Measurements from ENCODE around the gene POLR3H. TPM values are rescaled to one million over a fixed set of nuclear protein-coding genes. Genes with fewer than 3 reads are reported as not detected.
"Not testable (repeated sequence)": the region's sequence is repeated elsewhere in the genome, so short reads cannot be mapped to it uniquely, and the experiment has no call there.

POLR3H gene, protein sequence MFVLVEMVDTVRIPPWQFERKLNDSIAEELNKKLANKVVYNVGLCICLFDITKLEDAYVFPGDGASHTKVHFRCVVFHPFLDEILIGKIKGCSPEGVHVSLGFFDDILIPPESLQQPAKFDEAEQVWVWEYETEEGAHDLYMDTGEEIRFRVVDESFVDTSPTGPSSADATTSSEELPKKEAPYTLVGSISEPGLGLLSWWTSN
- total RNA-seq (10.2 TPM), polyA plus RNA-seq (14.9 TPM)
- long read RNA-seq, donor 1, partial matches to known transcripts: 6 of 6 reads
- long read RNA-seq, donor 1, other reads (novel, unspliced or antisense): 0 of 6 reads
- long read RNA-seq, donor 2, full-length matches to known transcripts: 10 of 10 reads
- long read RNA-seq, donor 2, partial matches to known transcripts: 0 of 10 reads
- long read RNA-seq, donor 2, other reads (novel, unspliced or antisense): 0 of 10 reads
- long read RNA-seq, donor 3, full-length matches to known transcripts: 6 of 6 reads
- long read RNA-seq, donor 3, partial matches to known transcripts: 0 of 6 reads
- long read RNA-seq, donor 3, other reads (novel, unspliced or antisense): 0 of 6 reads
- long read RNA-seq, donor 4, full-length matches to known transcripts: 4 of 4 reads
- long read RNA-seq, donor 4, partial matches to known transcripts: 0 of 4 reads
- long read RNA-seq, donor 4, other reads (novel, unspliced or antisense): 0 of 4 reads
- long read RNA-seq, donor 5, full-length matches to known transcripts: 8 of 8 reads
- long read RNA-seq, donor 5, partial matches to known transcripts: 0 of 8 reads
- long read RNA-seq, donor 5, other reads (novel, unspliced or antisense): 0 of 8 reads
- long read RNA-seq, donor 6, full-length matches to known transcripts: 7 of 7 reads
- long read RNA-seq, donor 6, partial matches to known transcripts: 0 of 7 reads
- long read RNA-seq, donor 6, other reads (novel, unspliced or antisense): 0 of 7 reads
- long read RNA-seq, donor 7, full-length matches to known transcripts: 2 of 2 reads
- long read RNA-seq, donor 7, partial matches to known transcripts: 0 of 2 reads
- long read RNA-seq, donor 7, other reads (novel, unspliced or antisense): 0 of 2 reads
- long read RNA-seq, donor 8, full-length matches to known transcripts: 2 of 2 reads
- long read RNA-seq, donor 8, partial matches to known transcripts: 0 of 2 reads
- long read RNA-seq, donor 8, other reads (novel, unspliced or antisense): 0 of 2 reads
- long read RNA-seq, donor 9, full-length matches to known transcripts: 2 of 2 reads
- long read RNA-seq, donor 9, partial matches to known transcripts: 0 of 2 reads
- long read RNA-seq, donor 9, other reads (novel, unspliced or antisense): 0 of 2 reads
- long read RNA-seq, donor 10, full-length matches to known transcripts: 3 of 3 reads
- long read RNA-seq, donor 10, partial matches to known transcripts: 0 of 3 reads
- long read RNA-seq, donor 10, other reads (novel, unspliced or antisense): 0 of 3 reads

DNA sequence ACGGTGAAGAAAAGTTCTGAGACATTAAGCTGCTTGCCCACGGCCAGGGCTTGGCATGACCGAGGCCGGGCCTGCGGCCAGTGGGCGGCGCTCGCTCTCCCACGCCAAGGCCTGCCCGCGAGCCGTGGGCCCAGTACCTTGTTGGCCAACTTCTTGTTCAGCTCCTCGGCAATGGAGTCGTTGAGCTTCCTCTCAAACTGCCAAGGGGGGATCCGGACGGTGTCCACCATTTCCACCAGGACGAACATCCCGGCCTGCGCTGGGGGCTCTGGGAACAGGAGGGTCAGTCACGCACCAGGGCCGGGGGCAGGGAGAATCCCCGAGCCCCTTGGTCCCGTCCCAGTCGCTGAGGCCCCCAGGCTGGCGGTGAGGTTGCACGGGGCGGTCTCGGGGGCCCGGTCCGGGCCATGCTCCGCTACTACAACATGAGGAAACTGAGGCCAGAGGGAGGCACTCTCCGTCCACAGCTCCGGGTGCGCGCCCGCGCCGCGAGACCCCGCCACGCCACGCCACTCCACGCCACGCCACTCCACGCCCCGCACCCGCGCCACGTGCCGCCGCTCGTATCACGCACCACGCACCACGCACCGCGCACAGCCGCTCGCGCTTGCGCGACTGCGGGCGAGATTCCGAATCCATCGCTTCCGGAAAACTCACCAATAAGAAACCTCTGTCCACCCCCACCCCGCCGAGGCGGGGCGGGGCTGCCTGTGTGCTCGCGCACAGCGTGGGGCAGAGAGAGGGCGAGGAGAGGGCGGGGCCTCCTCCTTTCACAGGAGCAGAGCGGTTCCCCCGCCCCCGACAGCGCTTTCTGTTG, at the start of gene POLR3H:
Gene POLR3H (minus strand): TSS at position 617 of the 817 bp plus-strand sequence. CDS start 369 bp downstream, at position 248.
- Histone ChIP-seq H3K4me3 (ENCODE audit: low read length in 2 of 2) (peak within 1 kb of the TSS; percentile 67 to 99), H3K9me3 (ENCODE audit: control insufficient read depth in 2 of 2, insufficient read depth in 1 of 2, low read length in 1 of 2) (no peaks in the 10 kb centered on the region), H3K36me3 (ENCODE audit: control insufficient read depth in 2 of 2, insufficient read depth in 2 of 2, low read length in 1 of 2) (peaks cover 14 to 18% of the 10 kb centered on the region in 2 donors), H3K4me1 (ENCODE audit: control insufficient read depth in 2 of 2, insufficient read depth in 2 of 2, low read length in 2 of 2) (peaks cover 13 to 15% of the 10 kb centered on the region in 2 donors), H3K27ac (ENCODE audit: low read depth in 1 of 2, low read length in 1 of 2) (peak within 1 kb of the TSS; percentile 46 to 63), H3K27me3 (ENCODE audit: control insufficient read depth in 2 of 2, insufficient read depth in 1 of 2, low read length in 1 of 2) (no peaks in the 10 kb centered on the region)
- DNase-seq (ENCODE audit: low read depth in 6 of 9, low spot score in 9 of 9): peak; percentile 90 to 98 (median 94)
- WGBS: under 1% methylated on average over 80 of the region's 80 CpGs

DNA sequence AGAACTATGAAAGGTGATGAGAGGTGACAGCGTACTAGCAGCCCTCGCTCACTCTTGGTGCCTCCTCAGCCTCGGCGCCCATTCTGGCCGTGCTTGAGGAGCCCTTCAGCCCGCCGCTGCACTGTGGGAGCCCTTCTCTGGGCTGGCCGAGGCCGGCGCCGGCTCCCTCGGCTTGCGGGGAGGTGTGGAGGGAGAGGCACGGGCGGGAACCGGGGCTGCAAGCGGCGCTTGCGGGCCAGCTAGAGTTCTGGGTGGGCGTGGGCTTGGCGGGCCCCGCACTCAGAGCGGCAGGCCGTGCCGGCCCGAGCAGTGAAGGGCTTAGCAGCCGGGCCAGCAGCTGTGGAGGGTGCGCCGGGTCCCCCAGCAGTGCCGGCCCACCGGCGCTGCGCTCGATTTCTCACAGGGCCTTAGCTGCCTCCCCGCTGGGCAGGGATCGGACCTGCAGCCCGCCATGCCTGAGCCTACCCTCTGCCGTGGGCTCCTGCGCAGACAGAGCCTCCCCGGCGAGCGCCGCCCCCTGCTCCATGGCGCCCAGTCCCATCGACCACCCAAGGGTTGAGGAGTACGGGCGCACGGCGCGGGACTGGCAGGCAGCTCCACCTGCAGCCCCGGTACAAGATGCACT, 49.2 kb upstream of the POLR3H start:
- 99% methylated on average over 51 of the region's 51 CpGs for WGBS
- not testable (repeated sequence) for H3K36me3 ChIP-seq (ENCODE audit: control insufficient read depth in 2 of 2, insufficient read depth in 2 of 2, low read length in 1 of 2); H3K27ac ChIP-seq (ENCODE audit: low read depth in 1 of 2, low read length in 1 of 2); H3K4me3 ChIP-seq (ENCODE audit: low read length in 2 of 2); H3K9me3 ChIP-seq (ENCODE audit: control insufficient read depth in 2 of 2, insufficient read depth in 1 of 2, low read length in 1 of 2); H3K27me3 ChIP-seq (ENCODE audit: control insufficient read depth in 2 of 2, insufficient read depth in 1 of 2, low read length in 1 of 2); DNase-seq (ENCODE audit: low read depth in 6 of 9, low spot score in 9 of 9)
- H3K4me1 ChIP-seq (ENCODE audit: control insufficient read depth in 2 of 2, insufficient read depth in 2 of 2, low read length in 2 of 2): peaks cover 7 to 17% of the 10 kb centered on the region in 2 donors

DNA sequence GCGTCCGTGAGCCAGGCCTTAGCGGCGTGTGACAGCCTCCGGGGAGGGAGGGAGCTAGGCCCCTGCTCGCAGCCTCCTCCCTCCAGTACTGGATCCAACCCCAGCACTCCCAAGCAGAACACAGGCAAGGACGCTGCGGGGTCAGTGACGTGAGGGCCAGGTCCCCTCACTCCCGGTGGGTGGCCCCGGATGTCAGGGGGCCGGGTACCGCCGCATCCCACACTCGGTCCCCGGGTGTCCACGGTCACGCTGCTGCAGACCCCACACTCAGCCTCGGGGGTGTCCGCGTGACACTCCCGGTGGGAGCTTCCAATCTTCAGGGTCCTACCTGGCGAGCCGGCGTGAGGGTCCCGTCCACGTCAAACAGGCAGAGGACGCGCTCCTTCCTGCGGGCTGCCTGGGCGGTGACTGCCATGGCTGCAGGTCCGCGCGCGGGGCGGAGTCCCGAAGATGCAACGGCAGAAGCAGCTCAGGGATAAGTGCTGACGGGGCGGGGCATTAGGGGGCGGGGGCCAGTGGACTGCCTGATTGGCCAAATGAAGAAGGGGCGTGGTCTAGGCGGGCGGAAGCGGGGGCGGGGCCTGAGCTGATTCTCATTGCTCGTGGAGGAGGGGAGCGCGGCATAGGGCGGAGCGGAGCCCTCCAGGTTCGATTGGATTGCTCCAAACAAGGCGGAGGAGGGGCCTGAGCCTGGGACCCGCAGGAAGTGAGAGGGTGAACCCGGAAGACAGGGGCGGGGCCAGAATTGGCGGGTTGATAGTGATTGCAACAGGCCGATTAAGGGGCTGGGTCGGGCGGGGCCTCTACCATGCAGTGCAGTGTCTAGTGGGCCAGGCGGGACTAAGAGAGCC, 45.3 kb upstream of the POLR3H start, which contains the start of gene PMM1:
Gene PMM1 (minus strand): TSS at position 450 of the 851 bp plus-strand sequence. CDS start 35 bp downstream, at position 415.
- peaks cover 0 to 3% of the 10 kb centered on the region in 2 donors for H3K36me3 ChIP-seq (ENCODE audit: control insufficient read depth in 2 of 2, insufficient read depth in 2 of 2, low read length in 1 of 2)
- H3K4me1 ChIP-seq (ENCODE audit: control insufficient read depth in 2 of 2, insufficient read depth in 2 of 2, low read length in 2 of 2): peaks cover 7 to 17% of the 10 kb centered on the region in 2 donors
- DNase-seq (ENCODE audit: low read depth in 6 of 9, low spot score in 9 of 9): peak; percentile 96 to 100 (median 99)
- H3K9me3 ChIP-seq (ENCODE audit: control insufficient read depth in 2 of 2, insufficient read depth in 1 of 2, low read length in 1 of 2): no peaks in the 10 kb centered on the region
- H3K27ac ChIP-seq (ENCODE audit: low read depth in 1 of 2, low read length in 1 of 2): peak within 1 kb of the TSS; percentile 58 to 70
- peak within 1 kb of the TSS; percentile 61 to 95 for H3K4me3 ChIP-seq (ENCODE audit: low read length in 2 of 2)
- no peaks in the 10 kb centered on the region for H3K27me3 ChIP-seq (ENCODE audit: control insufficient read depth in 2 of 2, insufficient read depth in 1 of 2, low read length in 1 of 2)
- 1% methylated on average over 61 of the region's 61 CpGs for WGBS

DNA sequence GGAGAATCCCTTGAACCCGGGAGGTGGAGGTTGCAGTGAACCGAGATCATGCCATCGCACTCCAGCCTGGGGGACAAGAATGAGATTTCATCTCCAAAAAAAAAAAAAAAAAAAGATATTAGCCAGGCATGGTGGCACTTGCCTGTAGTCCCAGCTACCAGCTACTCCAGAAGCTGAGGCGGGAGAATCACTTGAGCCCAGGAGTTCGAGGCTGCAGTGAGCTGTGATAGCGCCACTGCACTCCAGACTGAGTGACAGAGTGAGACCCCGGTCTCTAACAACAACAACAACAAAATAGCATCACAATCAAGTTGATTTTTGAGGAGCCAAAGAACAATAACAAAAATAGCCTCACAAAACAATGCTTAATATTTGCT, 43.1 kb upstream of the POLR3H start:
- no peak overlapping the region for H3K27ac ChIP-seq (ENCODE audit: low read depth in 1 of 2, low read length in 1 of 2)

DNA sequence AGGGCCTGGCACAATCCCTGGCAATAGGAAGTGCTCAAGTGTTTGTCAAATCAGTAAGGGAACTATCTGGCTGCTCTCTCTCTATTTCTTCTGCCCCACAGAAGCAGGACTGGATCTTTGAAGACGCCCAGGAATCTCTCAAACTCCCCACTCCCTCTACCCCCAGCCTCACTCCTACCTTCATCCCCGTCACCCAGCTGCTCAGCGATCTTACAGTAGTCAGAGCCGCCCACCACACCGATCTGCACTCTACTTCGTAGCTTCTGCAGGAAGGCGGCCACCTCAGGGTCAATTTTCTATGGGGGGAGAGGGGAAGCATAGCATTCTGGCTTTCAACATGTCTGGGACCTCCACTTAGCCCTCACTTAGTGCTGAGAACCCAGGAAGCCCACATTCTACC, 41.6 kb upstream of the POLR3H start:
- H3K4me3 ChIP-seq (ENCODE audit: low read length in 2 of 2): no peak overlapping the region
- WGBS: 98% methylated on average over 7 of the region's 7 CpGs
- H3K9me3 ChIP-seq (ENCODE audit: control insufficient read depth in 2 of 2, insufficient read depth in 1 of 2, low read length in 1 of 2): no peaks in the 10 kb centered on the region
- peaks cover 9 to 29% of the 10 kb centered on the region in 2 donors for H3K36me3 ChIP-seq (ENCODE audit: control insufficient read depth in 2 of 2, insufficient read depth in 2 of 2, low read length in 1 of 2)
- peaks cover 7 to 17% of the 10 kb centered on the region in 2 donors for H3K4me1 ChIP-seq (ENCODE audit: control insufficient read depth in 2 of 2, insufficient read depth in 2 of 2, low read length in 2 of 2)
- H3K27ac ChIP-seq (ENCODE audit: low read depth in 1 of 2, low read length in 1 of 2): no peak overlapping the region
- DNase-seq (ENCODE audit: low read depth in 6 of 9, low spot score in 9 of 9): no peak
- no peaks in the 10 kb centered on the region for H3K27me3 ChIP-seq (ENCODE audit: control insufficient read depth in 2 of 2, insufficient read depth in 1 of 2, low read length in 1 of 2)

More for the DNA sequence above, 43.1 kb upstream of the POLR3H start:
- DNase-seq (ENCODE audit: low read depth in 6 of 9, low spot score in 9 of 9): no peak
- H3K27me3 ChIP-seq (ENCODE audit: control insufficient read depth in 2 of 2, insufficient read depth in 1 of 2, low read length in 1 of 2): no peaks in the 10 kb centered on the region
- H3K4me1 ChIP-seq (ENCODE audit: control insufficient read depth in 2 of 2, insufficient read depth in 2 of 2, low read length in 2 of 2): peaks cover 7 to 17% of the 10 kb centered on the region in 2 donors
- H3K36me3 ChIP-seq (ENCODE audit: control insufficient read depth in 2 of 2, insufficient read depth in 2 of 2, low read length in 1 of 2): peaks cover 9 to 24% of the 10 kb centered on the region in 2 donors
- H3K9me3 ChIP-seq (ENCODE audit: control insufficient read depth in 2 of 2, insufficient read depth in 1 of 2, low read length in 1 of 2): no peaks in the 10 kb centered on the region
- WGBS: 98% methylated on average over 7 of the region's 7 CpGs
- H3K4me3 ChIP-seq (ENCODE audit: low read length in 2 of 2): no peak overlapping the region

DNA sequence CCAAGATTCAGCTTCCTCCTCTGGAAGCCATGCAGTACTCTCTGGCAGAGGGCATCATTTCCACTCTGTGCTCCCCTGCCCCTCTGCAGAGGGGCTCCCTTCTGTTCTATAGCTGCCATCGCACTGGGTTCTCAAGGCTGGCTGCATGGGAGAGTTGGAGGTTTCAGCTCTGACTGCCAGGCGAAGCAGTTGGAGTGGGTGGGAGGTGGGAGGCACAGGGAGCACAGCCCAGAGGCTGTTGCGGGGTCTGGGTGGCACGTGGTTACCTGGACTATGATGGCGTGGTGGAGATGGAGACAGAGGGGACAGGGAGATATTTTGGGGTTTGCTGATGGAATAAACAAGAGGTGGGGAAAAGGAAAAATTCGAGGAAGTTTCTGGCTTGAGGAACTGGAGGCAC, 40.6 kb upstream of the POLR3H start:
- Histone ChIP-seq H3K9me3 (ENCODE audit: control insufficient read depth in 2 of 2, insufficient read depth in 1 of 2, low read length in 1 of 2) (no peaks in the 10 kb centered on the region), H3K4me1 (ENCODE audit: control insufficient read depth in 2 of 2, insufficient read depth in 2 of 2, low read length in 2 of 2) (peaks cover 7 to 11% of the 10 kb centered on the region in 2 donors), H3K27ac (ENCODE audit: low read depth in 1 of 2, low read length in 1 of 2) (no peak overlapping the region), H3K36me3 (ENCODE audit: control insufficient read depth in 2 of 2, insufficient read depth in 2 of 2, low read length in 1 of 2) (peaks cover 16 to 33% of the 10 kb centered on the region in 2 donors), H3K4me3 (ENCODE audit: low read length in 2 of 2) (no peak overlapping the region), H3K27me3 (ENCODE audit: control insufficient read depth in 2 of 2, insufficient read depth in 1 of 2, low read length in 1 of 2) (no peaks in the 10 kb centered on the region)
- WGBS: 97% methylated on average over 6 of the region's 6 CpGs
- DNase-seq (ENCODE audit: low read depth in 6 of 9, low spot score in 9 of 9): no peak

DNA sequence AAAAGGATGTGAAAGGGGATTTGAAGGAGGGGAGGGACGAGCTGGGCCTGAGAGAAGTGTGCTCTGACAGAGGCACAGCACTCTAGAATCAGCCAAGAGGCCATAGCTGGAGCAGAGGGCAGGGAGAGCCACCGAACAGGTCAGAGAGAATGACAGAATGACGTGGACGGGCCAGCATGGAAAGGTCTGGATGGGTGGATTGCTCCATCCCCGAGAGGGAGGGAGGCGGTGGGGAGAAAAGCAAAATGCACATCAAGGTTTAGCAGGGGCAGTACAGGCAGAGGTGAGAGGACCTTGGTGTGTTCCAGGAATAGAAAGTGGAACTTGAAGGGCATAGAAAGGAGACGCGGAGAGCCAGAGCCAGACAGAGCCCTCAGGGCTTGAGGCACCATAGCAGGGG, 38.4 kb upstream of the POLR3H start:
- H3K36me3 ChIP-seq (ENCODE audit: control insufficient read depth in 2 of 2, insufficient read depth in 2 of 2, low read length in 1 of 2): peaks cover 22 to 55% of the 10 kb centered on the region in 2 donors
- H3K4me1 ChIP-seq (ENCODE audit: control insufficient read depth in 2 of 2, insufficient read depth in 2 of 2, low read length in 2 of 2): no peaks in the 10 kb centered on the region
- no peak for DNase-seq (ENCODE audit: low read depth in 6 of 9, low spot score in 9 of 9)
- WGBS: 96% methylated on average over 8 of the region's 8 CpGs
- H3K27me3 ChIP-seq (ENCODE audit: control insufficient read depth in 2 of 2, insufficient read depth in 1 of 2, low read length in 1 of 2): no peaks in the 10 kb centered on the region
- H3K27ac ChIP-seq (ENCODE audit: low read depth in 1 of 2, low read length in 1 of 2): no peak overlapping the region
- H3K9me3 ChIP-seq (ENCODE audit: control insufficient read depth in 2 of 2, insufficient read depth in 1 of 2, low read length in 1 of 2): no peaks in the 10 kb centered on the region
- H3K4me3 ChIP-seq (ENCODE audit: low read length in 2 of 2): no peak overlapping the region
